A172 (cell line): ENCODE measurements around the gene EVA1A. TPM values are rescaled to one million over a fixed set of nuclear protein-coding genes. Genes with fewer than 3 reads are reported as not detected.
"Not testable (repeated sequence)": the region's sequence is repeated elsewhere in the genome, so short reads cannot be mapped to it uniquely, and the experiment has no call there.

Experiments used
- DNase-seq: peaks from one replicate; pipeline ENCODE4 v3.0.0-alpha.2; 2015; ENCODE audit warnings: low spot score
- total RNA-seq: library from RNA; depleted of rRNA; stranded (reverse); fragments of >200 nt; shearing (Covaris generic); gene quantifications from 2 replicates; pipeline ENCODE4 v1.2.3, GENCODE V29; 2014

Gene EVA1A
- total RNA-seq, 1 experiment from 2014 or later = 38.3 TPM

- no peak for DNase-seq
These were observed 43.0 kb downstream of the EVA1A start for GRCh38 chr2:75517547-75518230.

- DNase-seq = no peak
These were observed 44.1 kb downstream of the EVA1A start for GRCh38 chr2:75516378-75517360.

GRCh38 chr2:75515584-75516368 is 45.0 kb downstream of the EVA1A start:
- DNase-seq = no peak

DNA sequence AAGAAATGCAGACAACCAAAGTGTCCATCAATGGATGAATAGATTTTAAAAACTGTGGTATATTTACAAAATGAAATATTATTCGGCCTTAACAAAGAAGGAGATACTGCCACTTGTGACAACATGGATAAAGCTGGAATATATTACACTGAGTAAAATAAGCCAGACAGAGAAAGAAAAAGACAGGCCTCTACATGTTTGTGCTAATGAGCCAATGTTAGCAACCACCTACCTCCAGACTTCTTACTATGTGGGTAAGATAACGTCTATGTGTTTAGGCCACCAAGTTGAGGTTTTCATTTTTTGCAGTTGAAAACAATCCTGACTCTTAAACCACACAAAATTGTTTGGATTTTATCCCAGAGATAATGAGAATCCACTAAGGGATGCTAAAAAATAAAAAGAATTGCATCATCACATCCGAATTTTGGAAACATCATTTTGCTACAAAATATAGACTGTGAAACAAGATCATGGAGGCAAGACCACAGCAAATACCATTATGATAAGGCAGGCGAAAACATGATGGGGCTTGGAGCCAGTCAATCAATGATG is 47.0 kb downstream of the EVA1A start:
- DNase-seq = no peak

GRCh38 chr2:75512455-75513212 is 48.1 kb downstream of the EVA1A start:
- no peak for DNase-seq

DNA sequence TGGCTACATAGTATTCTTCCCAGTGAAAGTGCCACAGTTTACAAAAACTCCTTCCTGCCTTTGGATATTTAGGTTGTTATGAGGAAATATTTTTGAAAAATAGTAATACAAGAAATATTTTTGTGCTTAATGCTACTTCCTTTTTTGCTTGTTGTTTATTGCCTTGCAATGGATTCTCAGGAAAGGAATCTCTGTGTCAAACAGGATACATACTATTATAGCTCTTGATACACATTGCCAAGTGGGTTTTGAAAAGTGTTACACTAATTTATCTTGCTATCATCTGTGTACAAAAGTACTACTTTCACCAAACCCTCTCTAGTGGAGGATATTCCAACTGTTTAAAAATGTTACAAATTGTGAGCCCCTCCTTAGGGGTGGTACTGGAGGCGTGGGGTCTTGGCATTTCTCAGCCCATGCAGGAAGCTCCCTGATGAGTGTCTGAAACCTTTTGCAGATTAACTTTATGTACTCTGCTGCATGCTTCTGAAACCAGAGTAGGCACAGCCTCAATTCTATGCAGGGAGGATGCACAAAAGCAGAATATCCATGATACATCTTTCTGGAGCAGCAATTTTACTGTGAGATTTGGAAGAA is 54.5 kb downstream of the EVA1A start:
- DNase-seq = no peak

DNA sequence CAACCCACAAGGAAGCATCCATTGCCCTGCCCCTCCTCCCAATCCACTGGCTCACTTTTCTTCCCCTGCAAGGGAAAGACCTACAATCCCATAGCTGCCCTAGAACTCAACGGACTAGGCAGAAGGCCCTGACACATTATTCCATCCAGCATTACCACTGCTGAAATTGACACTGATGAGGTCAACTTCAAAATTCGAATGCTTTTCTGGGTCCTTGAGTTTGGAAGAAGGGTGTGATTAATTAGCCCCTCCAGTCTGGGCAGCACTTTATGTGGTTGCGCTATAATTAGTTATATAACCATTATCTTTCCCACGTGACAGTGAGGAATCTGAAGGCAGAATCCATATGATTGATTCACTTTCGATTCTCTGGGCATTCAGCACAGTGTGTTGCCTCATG is 55.7 kb downstream of the EVA1A start:
- DNase-seq = no peak

DNA sequence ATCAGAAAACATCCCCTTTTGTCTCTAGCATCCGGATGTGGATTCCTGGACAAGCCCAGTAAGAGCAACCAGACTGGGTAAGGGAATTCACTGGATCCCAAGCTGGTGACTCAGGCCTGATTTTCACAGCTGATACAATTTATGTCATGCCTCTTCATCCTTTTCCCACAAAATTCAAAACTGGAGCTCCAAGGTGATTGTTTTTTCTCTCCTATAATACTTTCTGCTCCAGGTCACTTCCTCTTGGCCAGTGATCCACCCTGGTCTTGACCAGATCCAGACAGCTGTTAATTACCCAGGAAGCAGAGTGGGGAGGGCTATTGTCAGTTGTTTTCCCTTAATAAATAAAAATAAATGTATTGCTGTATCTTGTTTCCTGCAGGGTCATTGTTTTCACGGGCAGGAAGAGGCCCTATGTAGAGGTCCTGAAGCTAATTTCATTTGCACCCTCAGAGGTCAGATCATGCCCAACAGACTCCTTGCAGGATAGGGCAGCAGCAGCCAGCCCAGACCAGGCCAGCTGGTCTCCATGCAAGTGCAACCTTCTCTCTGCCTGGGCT is 57.6 kb downstream of the EVA1A start:
- DNase-seq = peak; percentile 99

GRCh38 chr2:75500633-75501032 is 60.1 kb downstream of the EVA1A start:
- peak; percentile 85 for DNase-seq

DNA sequence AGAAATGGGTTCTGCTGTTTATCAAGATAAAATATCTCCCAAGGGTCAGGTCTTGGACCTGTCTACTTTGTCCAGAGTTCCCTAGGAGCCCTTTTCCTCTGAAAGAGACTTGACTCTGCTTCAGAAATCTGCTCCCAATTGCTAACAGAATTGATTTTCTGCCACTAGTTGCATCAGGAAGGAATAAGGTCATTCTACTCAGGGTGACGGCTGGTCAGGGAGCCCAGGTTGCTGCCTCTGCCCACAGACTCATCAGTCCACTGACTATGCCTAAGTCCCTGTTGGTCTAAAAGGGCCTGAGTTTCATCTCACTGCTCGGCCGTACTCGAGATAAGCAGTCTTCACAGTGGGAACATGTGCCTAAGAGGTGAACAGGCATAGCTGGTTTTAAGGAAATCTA is 61.2 kb downstream of the EVA1A start:
- DNase-seq = no peak

- DNase-seq = no peak
These were observed 61.8 kb downstream of the EVA1A start for GRCh38 chr2:75498907-75499306.

GRCh38 chr2:75497256-75497655 is 63.5 kb downstream of the EVA1A start:
- no peak for DNase-seq

DNA sequence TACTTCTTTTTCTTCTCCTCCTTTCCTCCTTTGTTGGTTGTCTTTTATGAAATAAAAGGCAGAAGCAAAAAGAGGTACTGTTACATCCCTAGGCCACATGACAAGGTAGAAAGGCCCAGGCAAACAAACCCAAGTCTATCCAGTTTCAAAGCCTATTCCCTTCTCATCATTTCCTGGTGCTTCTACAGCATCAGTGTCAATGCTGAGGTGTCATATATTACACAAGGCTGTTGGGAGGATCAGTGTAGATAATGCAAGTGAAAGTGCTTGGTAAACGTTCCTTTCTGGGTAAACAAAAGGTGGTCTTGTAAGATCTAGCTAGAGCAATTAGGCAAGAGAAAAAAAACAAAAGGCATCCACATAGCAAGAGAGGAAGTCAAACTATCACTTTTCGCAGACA is 64.9 kb downstream of the EVA1A start:
- DNase-seq = no peak

- DNase-seq = peak; percentile 38
These were observed 66.5 kb downstream of the EVA1A start for GRCh38 chr2:75494137-75494769.

DNA sequence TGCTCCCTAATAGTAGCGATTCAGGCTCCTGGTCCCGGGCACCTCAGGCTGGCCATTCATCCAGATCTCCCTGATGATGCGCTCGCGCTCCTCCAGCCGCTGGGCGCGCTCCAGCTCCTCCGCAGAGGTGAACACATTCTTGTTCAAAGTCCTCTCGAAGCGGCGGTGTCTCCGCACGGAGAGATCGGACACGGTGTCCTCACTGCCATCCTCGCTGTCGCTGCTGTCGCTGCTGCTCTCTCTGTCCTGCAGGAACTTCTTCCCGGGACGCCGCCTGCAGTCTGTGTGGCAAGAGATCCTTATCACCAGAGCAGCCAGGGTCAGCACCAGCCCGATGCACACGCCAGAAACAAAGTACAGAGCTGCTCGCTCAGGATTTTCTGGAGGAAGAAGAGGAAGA is 67.5 kb downstream of the EVA1A start:
- no peak for DNase-seq

- peak; percentile 28 for DNase-seq
These were observed 69.5 kb downstream of the EVA1A start for GRCh38 chr2:75491129-75491753.

DNA sequence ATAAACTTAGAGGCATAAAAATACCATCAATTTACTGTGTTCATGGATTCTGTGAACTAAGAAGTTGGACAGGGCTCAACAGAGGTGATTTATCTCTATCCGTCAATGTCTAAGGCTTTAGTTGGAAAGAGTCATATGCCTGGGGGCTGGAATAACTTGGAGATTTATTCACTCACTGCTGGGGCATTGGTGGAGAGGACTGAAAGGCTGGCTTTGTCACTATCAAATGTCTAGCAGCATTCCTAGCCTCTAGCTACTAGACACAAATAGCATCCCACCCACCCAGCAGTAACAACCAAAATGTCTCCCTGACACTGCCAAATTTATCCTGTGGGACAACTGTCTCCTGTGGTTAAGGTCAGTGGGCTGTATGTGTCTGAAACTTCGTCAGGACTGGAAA is 71.0 kb downstream of the EVA1A start:
- DNase-seq = no peak

GRCh38 chr2:75488157-75488556 is 72.6 kb downstream of the EVA1A start:
- DNase-seq = no peak

GRCh38 chr2:75486735-75487134 is 74.0 kb downstream of the EVA1A start:
- DNase-seq = not testable (repeated sequence)
